HG02938 (cell line): ENCODE measurements around the gene C12orf43.

Source experiments
- ATAC-seq: cut with Tn5 transposase; IDR thresholded peaks from one replicate; pipeline ENCODE4 v1.9.1; 2021; ENCODE audit warnings: mild to moderate bottlenecking, moderate library complexity; ENCODE audit not compliant: unreplicated experiment

The C12orf43 gene

GRCh38 chr12:120979220-120979861 lies 36.9 kb downstream of the C12orf43 start:
- no peak for ATAC-seq

- no peak for ATAC-seq
Observed at GRCh38 chr12:120978296-120979219, 37.7 kb downstream of the C12orf43 start, which contains the start of gene HNF1A. Gene HNF1A (plus strand): TSS chr12:120978543. CDS start chr12:120978769, 226 bp downstream.

- ATAC-seq, result no peak
Observed at GRCh38 chr12:120977531-120978295, 38.6 kb downstream of the C12orf43 start.

GRCh38 chr12:120972870-120973543 lies 43.3 kb downstream of the C12orf43 start:
- ATAC-seq, result no peak

GRCh38 chr12:120971299-120972180 lies 44.7 kb downstream of the C12orf43 start:
- no peak for ATAC-seq

GRCh38 chr12:120970310-120970709 lies 46.0 kb downstream of the C12orf43 start:
- no peak for ATAC-seq

- ATAC-seq, result no peak
Observed at GRCh38 chr12:120965534-120966091, 50.7 kb downstream of the C12orf43 start.

GRCh38 chr12:120964298-120964697 lies 52.0 kb downstream of the C12orf43 start:
- no peak for ATAC-seq

GRCh38 chr12:120962532-120963020 lies 53.7 kb downstream of the C12orf43 start:
- ATAC-seq, result no peak

- no peak for ATAC-seq
Observed at GRCh38 chr12:120961604-120962531, 54.4 kb downstream of the C12orf43 start.

GRCh38 chr12:120960657-120961056 lies 55.6 kb downstream of the C12orf43 start:
- ATAC-seq, result no peak

GRCh38 chr12:120959111-120959878 lies 57.0 kb downstream of the C12orf43 start:
- ATAC-seq, result no peak

- ATAC-seq, result no peak
Observed at GRCh38 chr12:120956579-120957300, 59.5 kb downstream of the C12orf43 start.

GRCh38 chr12:120955232-120955631 lies 61.1 kb downstream of the C12orf43 start:
- no peak for ATAC-seq

- no peak for ATAC-seq
Observed at GRCh38 chr12:120950807-120951206, 65.5 kb downstream of the C12orf43 start.
